ENCODE results near the gene LYRM2.

The LYRM2 gene

DNA sequence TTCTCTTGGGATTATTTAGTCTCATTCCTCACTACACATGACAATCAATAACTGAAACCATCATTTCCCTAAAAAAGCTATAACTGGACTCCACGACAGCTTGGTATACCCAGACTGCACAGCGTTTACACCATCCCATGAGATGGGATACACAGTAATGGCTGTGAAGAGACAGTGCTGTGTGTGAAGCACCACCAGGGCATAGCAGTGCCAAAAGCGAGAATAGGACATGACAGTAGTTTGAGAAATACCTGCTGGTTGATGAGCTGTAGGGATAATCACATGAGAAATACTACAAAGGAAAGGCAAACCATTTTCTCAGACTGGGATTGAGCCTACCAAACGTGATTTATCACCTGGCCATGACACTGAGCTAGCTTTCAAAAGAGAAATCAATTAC lies 22.4 kb upstream of the LYRM2 start:
- Histone ChIP-seq H3K36me3 (replicated peaks; ENCODE audit: insufficient read depth, low read length) (peaks cover 4% of the 10 kb centered on the region; the same call in 1 of the 2 replicates), H4K20me1 (ENCODE audit: insufficient read depth, low read length) (no peaks in the 10 kb centered on the region), H3F3A (ENCODE audit: insufficient read depth, low read length) (no peaks in the 10 kb centered on the region; the same call in 1 of the 2 replicates), H3K4me3 (ENCODE audit: low read length) (no peak overlapping the region), H3K27me3 (replicated peaks; ENCODE audit: insufficient read depth, low read length) (no peaks in the 10 kb centered on the region), H3K4me2 (ENCODE audit: low read depth, low read length) (no peak overlapping the region), H2AFZ (ENCODE audit: low read length) (no peak overlapping the region), H3K9me2 (replicated peaks; ENCODE audit: insufficient read depth, low read length) (no peaks in the 10 kb centered on the region), H3K9me3 (replicated peaks; ENCODE audit: insufficient read depth, low read length) (no peaks in the 10 kb centered on the region), H3K4me1 (ENCODE audit: low read length) (no peaks in the 10 kb centered on the region), H3K27ac (ENCODE audit: low read length) (no peak overlapping the region), H3K9ac (ENCODE audit: low read length) (no peak overlapping the region), H3K79me2 (ENCODE audit: low read length) (no peaks in the 10 kb centered on the region)
- no peak for DNase-seq
- TF ChIP-seq EZH2phosphoT487 (IDR thresholded peaks at IDR 0.05; ENCODE audit: low read length) (no peak), CTCF (IDR thresholded peaks at IDR 0.05; ENCODE audit: low read length) (no peak), EZH2 (optimal IDR thresholded peaks at IDR 0.05; ENCODE audit: low read depth, low read length) (no peak)

DNA sequence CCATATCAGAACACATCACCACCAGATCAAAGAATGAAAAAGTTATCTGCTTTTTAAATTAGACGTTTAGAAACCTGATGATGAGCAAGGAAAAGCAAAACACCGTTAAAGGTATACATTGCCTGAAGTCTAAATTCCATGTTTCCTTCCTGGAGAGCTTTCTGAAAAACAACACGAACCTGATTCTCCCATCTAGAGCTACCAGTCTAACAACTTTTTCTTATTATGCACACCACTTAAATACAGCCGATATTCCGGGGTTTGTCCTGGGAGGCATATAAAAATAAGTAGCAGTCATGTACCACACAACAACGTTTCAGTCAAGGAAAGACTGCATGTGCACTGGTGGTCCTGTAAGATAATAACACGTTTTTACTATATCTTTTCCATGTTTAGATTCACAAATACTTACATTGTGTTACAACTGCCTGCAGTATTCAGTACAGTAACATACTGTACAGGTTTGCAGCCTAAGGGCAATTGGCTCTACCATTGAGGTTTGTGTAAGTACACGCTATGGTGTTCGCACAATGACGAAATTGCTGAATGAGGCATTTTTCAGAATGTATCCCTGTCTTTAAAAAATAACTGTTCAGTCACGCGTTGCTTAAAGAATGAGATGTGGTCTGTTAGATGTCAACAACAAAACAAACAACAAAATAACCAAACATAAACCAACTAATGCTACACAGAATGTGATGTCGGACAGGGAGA lies 19.1 kb upstream of the LYRM2 start:
- no peak for DNase-seq
- no peaks in the 10 kb centered on the region for H3K79me2 ChIP-seq (ENCODE audit: low read length)
- peaks cover 4% of the 10 kb centered on the region; the same call in 1 of the 2 replicates for H3K36me3 ChIP-seq (replicated peaks; ENCODE audit: insufficient read depth, low read length)
- H3F3A ChIP-seq (ENCODE audit: insufficient read depth, low read length): peaks cover 6% of the 10 kb centered on the region; the same call in 1 of the 2 replicates
- H4K20me1 ChIP-seq (ENCODE audit: insufficient read depth, low read length): no peaks in the 10 kb centered on the region
- no peak overlapping the region for H3K9ac ChIP-seq (ENCODE audit: low read length)
- H3K27me3 ChIP-seq (replicated peaks; ENCODE audit: insufficient read depth, low read length): no peaks in the 10 kb centered on the region
- H3K27ac ChIP-seq (ENCODE audit: low read length): no peak overlapping the region
- no peaks in the 10 kb centered on the region for H3K4me1 ChIP-seq (ENCODE audit: low read length)
- H3K4me3 ChIP-seq (ENCODE audit: low read length): no peak overlapping the region
- H3K9me3 ChIP-seq (replicated peaks; ENCODE audit: insufficient read depth, low read length): no peaks in the 10 kb centered on the region
- H3K4me2 ChIP-seq (ENCODE audit: low read depth, low read length): no peak overlapping the region
- TF ChIP-seq EZH2 (optimal IDR thresholded peaks at IDR 0.05; ENCODE audit: low read depth, low read length) (no peak), EZH2phosphoT487 (IDR thresholded peaks at IDR 0.05; ENCODE audit: low read length) (no peak), CTCF (IDR thresholded peaks at IDR 0.05; ENCODE audit: low read length) (no peak)
- no peak overlapping the region for H2AFZ ChIP-seq (ENCODE audit: low read length)
- no peaks in the 10 kb centered on the region for H3K9me2 ChIP-seq (replicated peaks; ENCODE audit: insufficient read depth, low read length)

GRCh38 chr6:89655122-89655521 lies 16.6 kb upstream of the LYRM2 start:
- Histone ChIP-seq H2AFZ (ENCODE audit: low read length) (no peak overlapping the region), H3K4me3 (ENCODE audit: low read length) (no peak overlapping the region), H3K9me2 (replicated peaks; ENCODE audit: insufficient read depth, low read length) (no peaks in the 10 kb centered on the region), H3F3A (ENCODE audit: insufficient read depth, low read length) (peaks cover 6% of the 10 kb centered on the region; the same call in 1 of the 2 replicates), H3K9me3 (replicated peaks; ENCODE audit: insufficient read depth, low read length) (no peaks in the 10 kb centered on the region), H4K20me1 (ENCODE audit: insufficient read depth, low read length) (no peaks in the 10 kb centered on the region), H3K79me2 (ENCODE audit: low read length) (no peaks in the 10 kb centered on the region), H3K4me1 (ENCODE audit: low read length) (no peaks in the 10 kb centered on the region), H3K27me3 (replicated peaks; ENCODE audit: insufficient read depth, low read length) (no peaks in the 10 kb centered on the region), H3K4me2 (ENCODE audit: low read depth, low read length) (no peak overlapping the region), H3K36me3 (replicated peaks; ENCODE audit: insufficient read depth, low read length) (no peaks in the 10 kb centered on the region; the same call in 1 of the 2 replicates), H3K9ac (ENCODE audit: low read length) (no peak overlapping the region), H3K27ac (ENCODE audit: low read length) (no peak overlapping the region)
- DNase-seq: no peak
- TF ChIP-seq CTCF (IDR thresholded peaks at IDR 0.05; ENCODE audit: low read length) (no peak), EZH2 (optimal IDR thresholded peaks at IDR 0.05; ENCODE audit: low read depth, low read length) (no peak), EZH2phosphoT487 (IDR thresholded peaks at IDR 0.05; ENCODE audit: low read length) (no peak)

Data from MM.1S (cell line).